ENCODE results near the gene LTBP1.
A peak's percentile ranks its signal among the peaks of the same experiment; 100 is the strongest.
"Not testable (repeated sequence)": the region's sequence is repeated elsewhere in the genome, so short reads cannot be mapped to it uniquely, and the experiment has no call there.

LTBP1 gene

DNA sequence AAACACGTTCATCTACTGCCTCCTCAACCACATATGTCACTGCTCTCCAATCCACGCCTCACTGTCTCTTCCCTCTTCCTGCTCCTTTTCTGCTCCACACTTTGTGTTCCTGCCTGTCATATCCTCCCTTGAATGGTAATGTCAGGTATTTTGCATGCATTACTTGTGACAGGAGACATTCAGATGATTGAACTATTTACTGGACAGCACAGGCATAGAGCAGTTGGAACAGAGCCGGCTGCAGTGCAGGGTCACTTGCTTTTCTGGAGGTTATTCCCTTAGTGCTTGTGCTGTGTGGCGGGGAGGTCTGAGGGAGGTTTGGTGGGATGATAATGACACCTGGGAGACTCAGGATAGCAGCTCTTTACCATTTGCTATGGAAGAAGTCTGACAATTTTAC is 93.8 kb downstream of the LTBP1 start:
- no peak for DNase-seq (ENCODE audit: low spot score)

DNA sequence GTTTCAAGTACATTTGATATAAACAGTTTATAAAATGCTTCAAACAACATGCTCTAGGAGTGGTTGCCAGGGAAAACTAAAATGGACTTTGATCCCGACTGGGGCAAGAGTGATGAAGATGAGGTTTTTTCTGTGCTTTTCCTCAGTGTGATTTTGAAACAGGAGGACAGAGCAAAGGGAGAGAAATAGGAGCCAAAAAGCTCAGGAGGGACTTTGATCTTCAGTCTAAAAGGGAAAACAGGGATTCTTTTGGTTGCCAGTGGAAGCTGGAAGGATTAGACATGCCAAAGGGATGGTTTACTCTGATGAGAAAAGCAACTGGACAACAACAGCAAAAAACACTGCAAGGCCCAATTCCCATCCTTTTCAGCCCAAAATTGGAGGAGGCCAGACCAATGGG is 95.5 kb downstream of the LTBP1 start:
- DNase-seq (ENCODE audit: low spot score), result no peak

- no peak for DNase-seq (ENCODE audit: low spot score)
These were observed 96.1 kb downstream of the LTBP1 start for GRCh38 chr2:33042819-33043218.

- no peak for DNase-seq (ENCODE audit: low spot score)
These were observed 101.2 kb downstream of the LTBP1 start for GRCh38 chr2:33047939-33048338.

- peak; percentile 77 for DNase-seq (ENCODE audit: low spot score)
These were observed 105.0 kb downstream of the LTBP1 start for GRCh38 chr2:33051586-33052360.

GRCh38 chr2:33052361-33052735 is 105.6 kb downstream of the LTBP1 start:
- no peak for DNase-seq (ENCODE audit: low spot score)

DNA sequence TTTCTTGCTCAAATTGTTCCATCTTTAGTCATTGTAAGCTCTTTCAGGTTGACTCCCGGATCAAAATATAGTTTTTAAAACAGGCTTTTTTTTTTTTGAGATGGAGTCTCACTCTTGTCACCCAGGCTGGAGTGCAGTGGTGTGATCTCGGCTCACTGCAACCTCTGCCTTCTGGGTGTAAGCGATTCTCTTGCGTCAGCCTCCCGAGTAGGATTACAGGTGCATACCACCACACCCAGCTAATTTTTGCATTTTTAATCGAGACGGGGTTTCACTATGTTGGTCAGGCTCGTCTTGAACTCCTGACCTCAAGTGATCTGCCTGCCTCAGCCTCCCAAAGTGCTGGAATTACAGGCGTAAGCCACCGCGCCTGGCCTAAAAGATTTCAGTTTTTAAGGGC is 106.0 kb downstream of the LTBP1 start:
- DNase-seq (ENCODE audit: low spot score), result not testable (repeated sequence)

DNA sequence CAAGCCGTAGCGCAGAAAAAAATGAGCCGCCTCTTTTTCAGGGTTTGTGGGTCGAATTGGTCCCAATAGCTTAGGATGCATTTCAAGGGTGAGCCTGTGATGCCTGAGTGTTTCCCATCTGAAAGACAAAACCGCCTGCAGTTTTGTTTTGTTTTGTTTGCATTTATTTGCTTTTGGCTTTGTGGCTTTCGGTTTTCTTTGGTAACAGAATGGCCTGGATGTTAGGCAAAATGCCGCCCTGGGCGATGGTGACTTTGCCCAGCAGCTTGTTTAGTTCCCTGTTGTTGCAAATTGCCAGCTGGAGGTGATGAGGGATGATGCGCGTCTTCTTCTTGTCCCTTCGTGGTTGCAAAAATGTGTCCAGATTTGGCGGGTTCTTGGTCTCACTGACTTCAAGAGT is 109.4 kb downstream of the LTBP1 start:
- DNase-seq (ENCODE audit: low spot score), result no peak

DNA sequence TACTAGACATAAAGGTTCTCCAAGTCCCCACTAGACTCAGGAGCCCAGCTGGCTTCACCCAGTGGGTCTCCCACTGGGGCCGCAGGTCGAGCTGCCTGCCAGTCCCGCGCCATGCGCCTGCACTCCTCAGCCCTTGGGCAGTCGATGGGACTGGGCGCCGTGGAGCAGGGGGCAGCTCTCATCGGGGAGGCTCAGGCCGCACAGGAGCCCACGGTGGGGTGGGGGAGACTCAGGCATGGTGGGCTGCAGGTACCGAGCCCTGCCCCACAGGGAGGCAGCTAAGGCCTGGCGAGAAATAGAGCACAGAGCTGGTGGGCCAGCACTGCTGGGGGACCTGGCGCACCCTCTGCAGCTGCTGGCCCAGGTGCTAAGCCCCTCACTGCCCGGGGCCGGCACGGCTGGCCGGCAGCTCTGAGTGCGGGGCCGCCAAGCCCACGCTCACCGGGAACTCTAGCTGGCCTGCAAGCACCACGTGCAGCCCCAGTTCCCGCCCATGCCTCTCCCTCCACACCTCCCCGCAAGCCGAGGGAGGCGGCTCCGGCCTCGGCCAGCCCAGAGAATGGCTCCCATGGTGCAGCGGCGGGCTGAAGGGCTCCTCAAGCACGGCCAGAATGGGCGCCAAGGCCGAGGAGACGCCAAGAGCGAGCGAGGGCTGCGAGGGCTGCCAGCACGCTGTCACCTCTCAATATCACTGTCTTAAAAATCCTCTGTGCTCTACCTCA is 110.7 kb downstream of the LTBP1 start:
- DNase-seq (ENCODE audit: low spot score), result not testable (repeated sequence)

DNA sequence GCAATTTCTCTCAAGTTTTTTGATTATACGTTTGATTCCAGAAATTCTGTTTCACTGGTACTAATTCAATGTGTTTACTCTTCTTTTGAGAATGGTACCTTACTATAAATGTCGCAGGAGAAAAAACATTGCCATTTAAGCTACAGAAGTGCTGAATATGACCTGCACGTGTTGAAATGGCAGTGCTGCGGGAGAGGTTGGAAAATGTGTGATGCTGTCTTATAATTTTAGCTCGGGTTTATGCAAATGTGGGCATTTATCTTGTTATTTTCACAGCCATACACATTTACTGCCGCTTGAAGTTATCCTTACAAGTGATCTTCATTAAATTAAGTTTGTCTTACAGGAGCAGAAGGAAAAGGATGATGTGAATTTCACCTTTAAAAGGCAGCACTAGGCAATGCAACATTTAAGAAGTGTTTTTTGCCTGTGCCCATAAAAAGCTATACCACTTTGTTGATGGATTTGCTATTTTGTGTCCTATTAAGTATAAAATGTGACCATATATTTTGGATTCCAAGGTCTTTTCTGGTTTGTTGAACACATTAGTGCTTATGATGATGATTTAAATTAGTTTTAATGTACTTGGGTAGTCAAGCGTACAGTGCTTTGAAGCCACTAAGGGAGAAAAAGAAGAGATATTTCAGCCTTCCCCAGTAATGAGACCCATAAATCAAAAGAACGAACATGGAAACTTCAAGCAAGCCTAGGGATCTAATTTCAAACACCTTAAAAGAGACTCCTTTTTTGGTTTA is 112.1 kb downstream of the LTBP1 start:
- no peak for DNase-seq (ENCODE audit: low spot score)

DNA sequence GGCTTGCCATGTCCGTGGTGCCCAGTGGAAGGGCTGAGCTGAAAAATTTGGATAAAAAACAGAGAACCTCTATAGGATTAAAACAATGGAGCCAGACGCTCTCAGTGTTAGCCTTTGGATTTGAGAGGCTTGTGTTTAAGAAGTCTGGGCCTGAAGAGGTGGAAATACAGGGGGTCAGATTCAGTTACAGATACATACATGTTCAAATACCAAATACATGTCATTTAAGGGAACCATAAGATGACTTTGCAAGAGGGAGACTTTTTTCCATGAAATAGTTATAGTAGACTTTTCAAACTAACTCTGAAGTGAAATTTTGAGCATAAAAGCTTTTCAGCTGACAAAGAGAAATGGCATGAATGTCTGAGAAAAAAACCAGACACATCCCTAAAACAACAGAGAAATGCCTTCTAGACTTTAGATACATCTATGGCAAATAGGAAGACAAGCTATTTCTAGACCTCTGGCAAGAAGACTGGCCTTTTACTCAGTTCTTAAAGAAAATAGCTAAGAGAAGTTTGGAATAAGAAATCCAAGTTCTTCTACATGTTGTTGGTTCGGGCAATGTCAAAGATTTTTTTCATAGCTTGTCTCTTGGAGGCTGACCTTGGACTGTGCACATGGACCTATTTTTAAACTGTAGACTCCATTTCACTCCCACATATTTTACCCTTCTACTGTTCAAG is 112.9 kb downstream of the LTBP1 start:
- DNase-seq (ENCODE audit: low spot score), result peak; percentile 12

- DNase-seq (ENCODE audit: low spot score), result no peak
These were observed 113.7 kb downstream of the LTBP1 start for GRCh38 chr2:33060405-33060804.

- DNase-seq (ENCODE audit: low spot score), result no peak
These were observed 116.0 kb downstream of the LTBP1 start for GRCh38 chr2:33062665-33063250.

- no peak for DNase-seq (ENCODE audit: low spot score)
These were observed 117.6 kb downstream of the LTBP1 start for GRCh38 chr2:33064349-33064801.

DNA sequence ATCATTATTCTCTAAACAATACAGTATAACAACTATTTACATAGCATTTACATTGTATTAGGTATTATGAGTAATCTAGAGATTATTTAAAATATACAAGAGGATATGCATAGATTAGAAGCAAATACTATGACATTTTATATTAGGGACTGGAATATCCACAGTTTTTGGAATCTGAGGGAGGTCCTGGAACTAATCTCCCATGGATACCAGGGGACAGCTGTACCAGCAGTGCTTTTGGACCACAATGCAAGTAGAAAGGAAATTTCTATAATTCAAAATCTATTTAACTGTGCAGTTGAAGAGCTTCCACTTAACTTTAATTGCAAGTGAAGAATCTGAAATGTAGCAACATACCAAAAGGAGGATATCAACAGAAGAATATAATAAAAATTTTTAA is 120.8 kb downstream of the LTBP1 start:
- DNase-seq (ENCODE audit: low spot score), result no peak

GRCh38 chr2:33068261-33068660 is 121.5 kb downstream of the LTBP1 start:
- DNase-seq (ENCODE audit: low spot score), result no peak

DNA sequence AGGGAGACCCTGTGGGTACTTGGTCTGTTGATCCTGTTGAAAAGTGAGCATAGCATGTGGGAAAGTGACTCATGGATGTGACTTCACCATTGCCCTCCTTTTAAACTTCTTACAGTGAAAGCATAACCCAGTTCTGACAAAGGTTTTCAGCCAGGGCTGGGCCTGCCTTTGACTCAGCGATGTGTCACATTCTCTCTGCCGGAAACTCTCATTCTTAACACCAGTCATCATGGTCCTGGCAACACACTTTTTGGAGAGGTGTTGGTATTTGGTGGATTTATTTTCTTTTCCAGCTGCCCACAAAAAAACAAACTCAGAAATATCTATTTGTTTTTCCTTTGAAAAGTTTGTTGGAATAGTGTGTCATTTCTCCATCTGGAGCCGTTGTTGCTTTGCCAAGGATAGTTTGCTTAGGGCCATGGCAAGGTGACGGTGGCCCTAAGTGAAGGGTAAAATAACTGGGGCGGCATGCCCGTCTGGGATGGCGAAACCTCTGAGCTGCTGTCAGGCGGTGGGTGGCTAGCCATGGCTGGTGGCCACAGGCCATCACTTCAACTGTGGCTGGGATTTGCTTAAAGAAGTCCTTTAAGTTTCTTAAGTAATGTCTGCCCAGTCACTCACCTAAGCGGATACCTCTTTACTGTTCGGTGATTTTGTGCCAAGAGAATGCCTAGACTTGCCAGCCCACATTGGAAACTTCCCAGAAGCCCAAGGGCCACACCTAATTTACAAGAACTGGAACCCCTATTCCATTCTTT is 123.3 kb downstream of the LTBP1 start:
- DNase-seq (ENCODE audit: low spot score), result peak; percentile 87

DNA sequence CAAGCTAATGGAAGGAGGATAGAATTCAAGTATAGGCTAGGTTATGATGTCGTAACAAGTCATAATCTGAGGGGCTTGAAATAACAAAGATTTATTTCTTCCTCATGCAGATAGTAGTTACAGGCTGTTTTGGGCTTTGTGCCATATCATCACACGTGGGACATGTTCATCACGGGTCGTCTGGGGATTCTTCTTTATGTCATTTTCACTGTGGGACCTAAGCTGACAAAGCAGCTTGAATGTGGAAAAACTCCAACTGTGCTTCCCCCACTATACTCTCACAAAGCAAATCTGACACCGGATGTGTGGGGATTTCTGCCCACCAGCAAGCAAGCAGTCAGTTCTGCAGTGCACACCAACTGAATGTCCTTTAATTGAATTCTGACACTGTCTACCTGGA is 124.8 kb downstream of the LTBP1 start:
- no peak for DNase-seq (ENCODE audit: low spot score)

DNA sequence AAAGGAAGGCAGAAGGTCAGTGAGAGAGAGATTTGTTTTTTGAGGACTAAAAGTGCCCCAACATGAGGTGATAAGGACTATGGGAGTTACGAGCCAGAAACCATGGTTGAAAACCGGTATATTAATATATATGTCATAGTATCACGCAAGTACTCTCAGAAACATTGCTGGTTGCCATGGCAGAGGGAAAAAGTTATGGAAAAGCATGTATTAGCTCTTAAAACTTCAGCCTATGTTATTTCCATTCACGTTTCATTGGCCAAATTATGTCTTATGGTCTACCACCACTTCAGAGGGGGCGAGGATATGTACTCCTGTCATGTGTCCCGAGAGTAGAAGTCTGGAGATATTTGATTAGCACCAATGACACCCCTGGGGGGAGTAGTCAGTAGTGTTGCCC is 125.9 kb downstream of the LTBP1 start:
- no peak for DNase-seq (ENCODE audit: low spot score)

- DNase-seq (ENCODE audit: low spot score), result no peak
These were observed 126.3 kb downstream of the LTBP1 start for GRCh38 chr2:33073018-33073417.

- no peak for DNase-seq (ENCODE audit: low spot score)
These were observed 127.4 kb downstream of the LTBP1 start for GRCh38 chr2:33074197-33074596.
